Measurements from ENCODE around the gene CWC27. TPM values are rescaled to one million over a fixed set of nuclear protein-coding genes. Genes with fewer than 3 reads are reported as not detected.

The CWC27 gene
- total and polyA plus RNA-seq, 9 of the 15 experiments (the other 6 are each of a cell fraction or from before 2014, with no cell fraction given) = 19.7 to 49.3 (median 38.3) TPM

- H4K20me1 ChIP-seq (replicated peaks; ENCODE audit: control insufficient read depth, insufficient read depth, low read length) = no peaks in the 10 kb centered on the region
- POLR2A ChIA-PET = no interaction called here
- H3K9me1 ChIP-seq (ENCODE audit: control insufficient read depth, insufficient read depth, low read length) = no peaks in the 10 kb centered on the region
- H2AFZ ChIP-seq (ENCODE audit: low read depth, low read length) = no peak overlapping the region
- intact Hi-C loops (cut with micrococcal nuclease) (no loop called here), in situ Hi-C loops (cut with MboI) (loop anchor here (25.0 kb wide), 1 partner anchor 524 kb away; the partner anchor contains the start of gene ADAMTS6)
- no peak for FAIRE-seq
- no peaks in the 10 kb centered on the region for H3K27me3 ChIP-seq (ENCODE audit: control insufficient read depth in 2 of 2, insufficient read depth in 2 of 2, low read length in 2 of 2)
- 7% methylated on average over 1 of the region's 1 CpG for WGBS (ENCODE audit: insufficient coverage, low coverage, missing lambda C conversion rate)
- no peaks in the 10 kb centered on the region for H3K4me1 ChIP-seq (replicated peaks in 1 of 2; ENCODE audit: control insufficient read depth in 2 of 2, insufficient read depth in 2 of 2, low read length in 2 of 2)
- no peak for ATAC-seq
- CTCF ChIA-PET (ENCODE audit: low intra/inter-chr PET ratio) = no interaction called here
- peaks cover 8% of the 10 kb centered on the region for H3K9me3 ChIP-seq (replicated peaks; ENCODE audit: control insufficient read depth, insufficient read depth, low read depth, low read length)
- TF ChIP-seq ZFP30 (CRISPR knock-in tag; IDR thresholded peaks at IDR 0.05; ENCODE audit: borderline replicate concordance) (peak; percentile 74; the same call in 1 of the 2 replicates), TRIM28 (IDR thresholded peaks at IDR 0.05) (peak; percentile 53; the same call in 1 of the 2 replicates), CBX3 (IDR thresholded peaks at IDR 0.05; ENCODE audit: borderline replicate concordance in 1 of 2, low read length in 2 of 2) (peak in 1 of 2 experiments; percentile 82; a peak in 2 of 3 replicates), JUN (IDR thresholded peaks at IDR 0.05; ENCODE audit: borderline replicate concordance, low read depth, low read length) (no peak), JUN (CRISPR knock-in tag; IDR thresholded peaks at IDR 0.05; ENCODE audit: borderline replicate concordance) (no peak), RBM25 (IDR thresholded peaks at IDR 0.05; ENCODE audit: low read depth, low read length, severe bottlenecking) (peak; percentile 90), FOSL1 (tag; conservative IDR thresholded peaks at IDR 0.05) (no peak), CHAMP1 (IDR thresholded peaks at IDR 0.05) (0 out of 2 replicates have a peak, but pooled peaks have one; percentile 40)
- TF ChIP-seq, protein P1, sequence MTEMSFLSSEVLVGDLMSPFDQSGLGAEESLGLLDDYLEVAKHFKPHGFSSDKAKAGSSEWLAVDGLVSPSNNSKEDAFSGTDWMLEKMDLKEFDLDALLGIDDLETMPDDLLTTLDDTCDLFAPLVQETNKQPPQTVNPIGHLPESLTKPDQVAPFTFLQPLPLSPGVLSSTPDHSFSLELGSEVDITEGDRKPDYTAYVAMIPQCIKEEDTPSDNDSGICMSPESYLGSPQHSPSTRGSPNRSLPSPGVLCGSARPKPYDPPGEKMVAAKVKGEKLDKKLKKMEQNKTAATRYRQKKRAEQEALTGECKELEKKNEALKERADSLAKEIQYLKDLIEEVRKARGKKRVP (CRISPR knock-in tag; IDR thresholded peaks at IDR 0.05) = no peak
- H3K9ac ChIP-seq (ENCODE audit: insufficient read depth in 1 of 2, low read depth in 2 of 2, low read length in 2 of 2) = no peak overlapping the region
- no TSS peak for BruUV-seq (replicated peaks)
- H3K4me2 ChIP-seq (ENCODE audit: insufficient read depth, low read length) = no peak overlapping the region
- no peak overlapping the region for H3K27ac ChIP-seq (ENCODE audit: extremely low read depth, low read depth, low read length)
- H3K79me2 ChIP-seq (ENCODE audit: control insufficient read depth, insufficient read depth, low read length) = no peaks in the 10 kb centered on the region
- H3K4me3 ChIP-seq = no peak overlapping the region
- no peaks in the 10 kb centered on the region for H3K36me3 ChIP-seq (ENCODE audit: control insufficient read depth, insufficient read depth, low read length)
- DNase-seq (ENCODE audit: extremely low read depth in 1 of 4, low spot score in 3 of 4) = no peak
Measured at GRCh38 chr5:64963278-64963677, 194.5 kb downstream of the CWC27 start.

All from K562 (cell line).